ENCODE data around the gene PIPOX.
"Not testable (repeated sequence)": the region's sequence is repeated elsewhere in the genome, so short reads cannot be mapped to it uniquely, and the experiment has no call there.

PIPOX gene

DNA sequence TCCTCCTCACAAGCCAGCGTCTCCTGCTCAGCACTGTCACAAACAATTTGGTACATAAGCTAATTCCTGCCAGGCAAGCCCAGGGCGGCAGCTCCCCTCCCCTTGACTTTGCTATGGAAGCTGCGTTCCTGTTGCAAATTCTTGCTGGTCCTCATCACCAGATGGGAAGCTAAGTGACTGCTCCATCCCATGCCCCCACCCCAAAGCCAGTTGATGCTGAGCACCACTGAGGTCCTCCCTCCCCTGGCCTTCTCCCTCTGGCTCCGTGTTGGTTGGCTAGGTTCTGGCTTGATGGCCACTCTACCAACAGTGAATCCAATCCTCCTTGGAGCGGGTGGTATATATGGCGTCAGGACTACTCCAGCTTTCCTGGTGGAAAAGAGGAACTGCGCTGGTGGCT lies 34.4 kb downstream of the PIPOX start:
- Histone ChIP-seq H3K9me3 (ENCODE audit: insufficient read depth, low read depth, low read length) (no peaks in the 10 kb centered on the region), H3K4me3 (ENCODE audit: low read length) (no peak overlapping the region), H3K27me3 (ENCODE audit: insufficient read depth, low read length) (no peaks in the 10 kb centered on the region), H3K9ac (ENCODE audit: low read depth, low read length) (no peak overlapping the region), H3K4me1 (ENCODE audit: insufficient read depth, low read length) (peaks cover 27% of the 10 kb centered on the region), H3K36me3 (ENCODE audit: insufficient read depth, low read length) (peaks cover 13% of the 10 kb centered on the region), H3K27ac (ENCODE audit: low read depth, low read length) (no peak overlapping the region)
- 92% methylated on average over 7 of the region's 7 CpGs for WGBS

- WGBS = 89% methylated on average over 9 of the region's 9 CpGs
- Histone ChIP-seq H3K27ac (ENCODE audit: low read depth, low read length) (no peak overlapping the region), H3K4me1 (ENCODE audit: insufficient read depth, low read length) (peaks cover 22% of the 10 kb centered on the region)
Observed at GRCh38 chr17:29078183-29079045, 35.5 kb downstream of the PIPOX start.

DNA sequence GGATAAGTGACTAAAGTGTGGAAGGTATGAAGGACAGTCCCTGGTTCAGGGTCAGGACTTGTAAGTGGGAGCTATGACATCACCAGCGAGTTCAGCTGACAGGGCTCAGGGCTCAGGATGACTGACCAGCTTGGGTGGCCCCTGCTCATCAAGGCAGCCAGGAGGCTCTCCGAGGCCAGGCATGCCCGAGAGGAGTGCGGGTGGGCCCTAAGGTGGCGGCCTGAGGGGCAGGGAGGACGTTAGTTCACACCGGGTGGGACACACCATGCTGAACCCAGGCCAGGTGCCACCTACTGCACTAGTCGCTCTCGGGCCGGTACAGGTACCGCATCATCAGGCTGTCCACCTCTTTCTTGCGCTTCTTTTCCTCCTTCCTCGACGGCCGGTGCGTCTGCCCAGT lies 36.5 kb downstream of the PIPOX start:
- Histone ChIP-seq H3K4me1 (ENCODE audit: insufficient read depth, low read length) (peaks cover 17% of the 10 kb centered on the region), H3K9ac (ENCODE audit: low read depth, low read length) (no peak overlapping the region), H3K27ac (ENCODE audit: low read depth, low read length) (no peak overlapping the region), H3K27me3 (ENCODE audit: insufficient read depth, low read length) (no peaks in the 10 kb centered on the region), H3K4me3 (ENCODE audit: low read length) (no peak overlapping the region), H3K36me3 (ENCODE audit: insufficient read depth, low read length) (peaks cover 19% of the 10 kb centered on the region), H3K9me3 (ENCODE audit: insufficient read depth, low read depth, low read length) (no peaks in the 10 kb centered on the region)
- WGBS = 95% methylated on average over 16 of the region's 16 CpGs

More at GRCh38 chr17:29078183-29079045, 35.5 kb downstream of the PIPOX start:
- peaks cover 13% of the 10 kb centered on the region for H3K36me3 ChIP-seq (ENCODE audit: insufficient read depth, low read length)
- no peak overlapping the region for H3K4me3 ChIP-seq (ENCODE audit: low read length)
- no peaks in the 10 kb centered on the region for H3K9me3 ChIP-seq (ENCODE audit: insufficient read depth, low read depth, low read length)
- no peak overlapping the region for H3K9ac ChIP-seq (ENCODE audit: low read depth, low read length)
- H3K27me3 ChIP-seq (ENCODE audit: insufficient read depth, low read length) = no peaks in the 10 kb centered on the region

- H3K27me3 ChIP-seq (ENCODE audit: insufficient read depth, low read length) = no peaks in the 10 kb centered on the region
- 89% methylated on average over 33 of the region's 33 CpGs for WGBS
- no peak overlapping the region for H3K4me3 ChIP-seq (ENCODE audit: low read length)
- H3K36me3 ChIP-seq (ENCODE audit: insufficient read depth, low read length) = peaks cover 19% of the 10 kb centered on the region
- peaks cover 22% of the 10 kb centered on the region for H3K4me1 ChIP-seq (ENCODE audit: insufficient read depth, low read length)
- H3K9ac ChIP-seq (ENCODE audit: low read depth, low read length) = no peak overlapping the region
- H3K27ac ChIP-seq (ENCODE audit: low read depth, low read length) = no peak overlapping the region
- no peaks in the 10 kb centered on the region for H3K9me3 ChIP-seq (ENCODE audit: insufficient read depth, low read depth, low read length)
Observed at GRCh38 chr17:29079887-29080286, 36.9 kb downstream of the PIPOX start.

DNA sequence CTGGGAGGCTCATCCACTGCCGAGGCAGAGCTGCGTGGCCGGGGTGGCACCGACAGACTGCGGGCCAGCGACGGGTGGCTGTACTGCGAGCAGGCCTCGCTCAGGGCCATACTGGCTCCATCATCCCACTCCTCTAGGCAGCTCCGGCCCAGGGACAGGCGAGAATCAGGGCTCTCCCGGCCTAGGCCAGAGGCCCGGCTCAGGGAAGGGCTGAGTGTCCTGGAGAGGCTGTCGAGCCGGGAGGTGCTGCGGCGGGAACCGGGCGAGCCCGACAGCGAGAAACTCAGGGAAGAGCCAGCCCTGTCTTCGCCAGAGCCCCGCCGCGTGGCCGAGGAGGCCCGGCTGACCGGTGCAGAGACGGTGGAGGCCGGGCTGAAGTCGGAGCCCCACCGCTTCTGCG lies 37.4 kb downstream of the PIPOX start:
- Histone ChIP-seq H3K27ac (ENCODE audit: low read depth, low read length) (no peak overlapping the region), H3K36me3 (ENCODE audit: insufficient read depth, low read length) (peaks cover 19% of the 10 kb centered on the region), H3K27me3 (ENCODE audit: insufficient read depth, low read length) (no peaks in the 10 kb centered on the region), H3K9me3 (ENCODE audit: insufficient read depth, low read depth, low read length) (no peaks in the 10 kb centered on the region), H3K9ac (ENCODE audit: low read depth, low read length) (no peak overlapping the region), H3K4me3 (ENCODE audit: low read length) (no peak overlapping the region), H3K4me1 (ENCODE audit: insufficient read depth, low read length) (peaks cover 26% of the 10 kb centered on the region)
- WGBS = 94% methylated on average over 33 of the region's 33 CpGs

GRCh38 chr17:29080965-29081364 lies 38.0 kb downstream of the PIPOX start:
- WGBS = 91% methylated on average over 14 of the region's 14 CpGs
- Histone ChIP-seq H3K27ac (ENCODE audit: low read depth, low read length) (no peak overlapping the region), H3K9me3 (ENCODE audit: insufficient read depth, low read depth, low read length) (no peaks in the 10 kb centered on the region)

DNA sequence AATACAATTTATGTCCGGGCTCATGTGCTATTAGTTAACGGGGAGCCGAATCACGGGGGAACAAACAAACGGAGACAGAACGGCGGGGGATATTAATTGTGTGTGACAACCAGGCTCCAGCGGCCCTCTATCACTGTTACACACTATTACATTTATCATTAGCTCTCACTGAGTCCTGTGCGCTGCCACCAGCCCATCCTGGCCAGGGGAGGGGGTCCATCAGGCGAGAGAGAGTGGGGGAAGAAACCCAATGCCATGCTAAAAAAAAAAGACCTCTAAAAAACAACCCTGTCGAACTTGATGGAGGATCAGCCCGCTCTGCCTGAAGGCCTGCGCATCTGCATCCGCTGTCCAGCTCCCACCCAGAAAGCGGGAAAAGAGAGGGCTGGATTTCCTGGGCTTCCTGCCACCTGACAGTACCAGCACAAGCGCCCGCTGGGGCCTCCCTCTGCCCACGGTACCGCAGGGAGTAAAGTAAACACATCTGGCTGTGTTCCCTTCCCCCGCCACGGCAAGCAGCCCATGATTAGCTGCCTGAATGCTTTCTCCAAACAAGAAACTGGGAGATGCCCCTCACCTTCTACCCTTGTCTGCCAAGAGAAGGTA lies 41.7 kb downstream of the PIPOX start:
- no peaks in the 10 kb centered on the region for H3K27me3 ChIP-seq (ENCODE audit: insufficient read depth, low read length)
- 60% methylated on average over 20 of the region's 21 CpGs for WGBS
- no peak overlapping the region for H3K4me3 ChIP-seq (ENCODE audit: low read length)
- H3K4me1 ChIP-seq (ENCODE audit: insufficient read depth, low read length) = peaks cover 21% of the 10 kb centered on the region
- no peak overlapping the region for H3K27ac ChIP-seq (ENCODE audit: low read depth, low read length)
- no peaks in the 10 kb centered on the region for H3K9me3 ChIP-seq (ENCODE audit: insufficient read depth, low read depth, low read length)
- H3K9ac ChIP-seq (ENCODE audit: low read depth, low read length) = no peak overlapping the region
- H3K36me3 ChIP-seq (ENCODE audit: insufficient read depth, low read length) = peaks cover 33% of the 10 kb centered on the region

More at GRCh38 chr17:29080965-29081364, 38.0 kb downstream of the PIPOX start:
- Histone ChIP-seq H3K36me3 (ENCODE audit: insufficient read depth, low read length) (peaks cover 19% of the 10 kb centered on the region), H3K4me1 (ENCODE audit: insufficient read depth, low read length) (peaks cover 28% of the 10 kb centered on the region), H3K27me3 (ENCODE audit: insufficient read depth, low read length) (no peaks in the 10 kb centered on the region), H3K9ac (ENCODE audit: low read depth, low read length) (no peak overlapping the region), H3K4me3 (ENCODE audit: low read length) (no peak overlapping the region)

DNA sequence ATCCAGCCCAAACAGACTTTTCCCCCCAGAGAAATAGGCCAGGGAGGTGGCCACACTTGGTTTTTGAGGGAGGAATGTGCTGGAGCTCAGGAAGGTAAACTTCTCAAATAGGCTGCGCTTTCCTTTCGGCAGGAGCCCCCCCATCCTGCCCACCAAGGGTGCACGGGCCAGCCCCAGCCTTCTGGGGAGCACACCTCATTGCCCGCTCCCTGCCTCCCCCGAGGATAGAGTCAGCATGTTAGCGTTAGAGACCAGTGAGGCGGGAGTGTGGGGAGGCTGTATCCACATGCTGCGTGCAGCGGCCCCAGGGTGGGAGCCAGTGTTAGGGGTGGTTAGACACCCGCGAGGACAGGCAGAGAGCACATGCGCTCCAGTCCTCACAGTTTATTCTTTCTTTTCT lies 42.3 kb downstream of the PIPOX start:
- Histone ChIP-seq H3K36me3 (ENCODE audit: insufficient read depth, low read length) (peaks cover 37% of the 10 kb centered on the region), H3K9me3 (ENCODE audit: insufficient read depth, low read depth, low read length) (no peaks in the 10 kb centered on the region), H3K27me3 (ENCODE audit: insufficient read depth, low read length) (no peaks in the 10 kb centered on the region), H3K4me3 (ENCODE audit: low read length) (no peak overlapping the region), H3K9ac (ENCODE audit: low read depth, low read length) (no peak overlapping the region), H3K4me1 (ENCODE audit: insufficient read depth, low read length) (peaks cover 21% of the 10 kb centered on the region), H3K27ac (ENCODE audit: low read depth, low read length) (no peak overlapping the region)
- 83% methylated on average over 12 of the region's 12 CpGs for WGBS

DNA sequence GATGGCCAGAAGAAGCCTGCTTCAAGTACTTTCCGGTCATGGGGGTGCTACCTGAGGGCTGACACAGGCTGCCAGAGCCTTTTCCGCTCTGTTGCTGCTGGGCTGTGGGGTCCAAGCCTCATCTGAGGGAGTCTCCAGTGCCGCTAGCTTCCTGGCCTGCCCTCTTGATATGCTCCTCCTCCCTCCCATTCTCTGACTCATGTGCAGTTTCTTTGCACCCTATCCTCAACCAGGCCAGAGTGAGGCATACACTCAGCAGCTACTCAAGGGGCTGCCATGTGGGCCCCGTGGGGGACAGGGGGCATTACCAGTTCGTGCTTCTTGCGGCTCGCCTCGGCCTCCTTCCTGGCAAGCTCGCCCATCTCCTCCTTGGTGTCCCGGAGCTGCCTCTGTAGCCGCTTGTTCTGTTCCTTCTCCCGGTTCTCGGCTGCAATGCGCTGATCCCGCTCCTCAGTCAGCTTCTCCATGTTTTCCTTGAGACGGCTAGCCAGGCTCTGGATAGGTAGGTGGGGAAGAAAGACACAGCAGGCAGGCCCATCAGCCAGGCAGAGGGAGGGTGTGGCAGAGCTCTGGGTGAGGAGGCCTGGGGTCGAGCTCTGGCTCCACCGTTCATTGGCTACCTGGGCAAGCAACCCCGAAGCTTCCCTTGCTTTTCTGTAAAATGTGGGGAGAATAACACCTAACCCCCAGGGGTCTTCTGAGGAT lies 43.8 kb downstream of the PIPOX start:
- no peak overlapping the region for H3K9ac ChIP-seq (ENCODE audit: low read depth, low read length)
- peaks cover 21% of the 10 kb centered on the region for H3K4me1 ChIP-seq (ENCODE audit: insufficient read depth, low read length)
- H3K36me3 ChIP-seq (ENCODE audit: insufficient read depth, low read length) = peaks cover 40% of the 10 kb centered on the region
- H3K4me3 ChIP-seq (ENCODE audit: low read length) = no peak overlapping the region
- H3K9me3 ChIP-seq (ENCODE audit: insufficient read depth, low read depth, low read length) = no peaks in the 10 kb centered on the region
- 52% methylated on average over 19 of the region's 19 CpGs for WGBS
- no peaks in the 10 kb centered on the region for H3K27me3 ChIP-seq (ENCODE audit: insufficient read depth, low read length)
- no peak overlapping the region; the same call in 1 of the 2 replicates for H3K27ac ChIP-seq (ENCODE audit: low read depth, low read length)

DNA sequence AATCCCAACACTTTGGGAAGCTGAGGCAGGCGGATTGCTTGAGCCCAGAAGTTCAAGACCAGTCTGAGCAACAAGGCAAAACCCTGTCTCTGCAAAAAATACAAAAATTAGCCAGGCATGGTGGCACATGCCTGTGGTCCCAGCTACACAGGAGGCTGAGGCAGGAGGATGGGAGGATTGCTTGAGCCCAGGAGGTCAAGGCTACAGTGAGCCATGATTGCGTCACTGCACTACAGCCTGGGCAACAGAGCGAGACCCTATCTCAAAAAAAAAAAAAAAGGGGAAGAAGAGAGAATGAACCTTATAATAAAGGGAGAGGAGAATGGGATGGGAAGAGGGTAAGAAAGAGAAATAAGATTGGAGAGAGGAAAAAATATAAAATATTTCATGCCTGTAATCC lies 45.8 kb downstream of the PIPOX start:
- H3K36me3 ChIP-seq (ENCODE audit: insufficient read depth, low read length) = peaks cover 43% of the 10 kb centered on the region
- H3K9me3 ChIP-seq (ENCODE audit: insufficient read depth, low read depth, low read length); H3K4me3 ChIP-seq (ENCODE audit: low read length); H3K27me3 ChIP-seq (ENCODE audit: insufficient read depth, low read length); H3K9ac ChIP-seq (ENCODE audit: low read depth, low read length); H3K27ac ChIP-seq (ENCODE audit: low read depth, low read length): not testable (repeated sequence)
- 97% methylated on average over 3 of the region's 3 CpGs for WGBS
- peaks cover 21% of the 10 kb centered on the region for H3K4me1 ChIP-seq (ENCODE audit: insufficient read depth, low read length)

- no peaks in the 10 kb centered on the region for H3K27me3 ChIP-seq (ENCODE audit: insufficient read depth, low read length)
- H3K9ac ChIP-seq (ENCODE audit: low read depth, low read length) = no peak overlapping the region
- H3K36me3 ChIP-seq (ENCODE audit: insufficient read depth, low read length) = peaks cover 48% of the 10 kb centered on the region
- H3K27ac ChIP-seq (ENCODE audit: low read depth, low read length) = no peak overlapping the region
- H3K9me3 ChIP-seq (ENCODE audit: insufficient read depth, low read depth, low read length) = no peaks in the 10 kb centered on the region
- peaks cover 18% of the 10 kb centered on the region for H3K4me1 ChIP-seq (ENCODE audit: insufficient read depth, low read length)
- no peak overlapping the region for H3K4me3 ChIP-seq (ENCODE audit: low read length)
- 87% methylated on average over 20 of the region's 20 CpGs for WGBS
Observed at GRCh38 chr17:29089601-29090044, 46.7 kb downstream of the PIPOX start.
